Calu3 (cell line): ENCODE measurements around the gene ANKRD16. TPM values are rescaled to one million over a fixed set of nuclear protein-coding genes. Genes with fewer than 3 reads are reported as not detected.
"Not testable (repeated sequence)": the region's sequence is repeated elsewhere in the genome, so short reads cannot be mapped to it uniquely, and the experiment has no call there.

Source experiments
- BruUV-seq: library from RNA; stranded (reverse); fragments of 400-500 nt; replicated peaks from 2 replicates; lab custom pipeline; 2021; lab: Mats Ljungman, UMichigan
- CTCF ChIA-PET: fragments of 300-600 bp; sonication (Branson Sonifier 250); formaldehyde crosslinking; loops from one replicate; lab custom pipeline; 2022; ENCODE audit warnings: antibody characterized with exemption; lab: Charles Lee
- DNase-seq: peaks from one replicate; pipeline ENCODE4 v3.0.0; 2022
- H3K27ac Mint-ChIP-seq: one replicate; pipeline ENCODE4 v1.8.0; 2022; ENCODE audit warnings: mixed read lengths; ENCODE audit not compliant: unreplicated experiment
- H3K27me3 Mint-ChIP-seq: one replicate; pipeline ENCODE4 v1.8.0; 2022; ENCODE audit warnings: mixed read lengths; ENCODE audit not compliant: unreplicated experiment
- H3K36me3 Mint-ChIP-seq: one replicate; pipeline ENCODE4 v1.8.0; 2022; ENCODE audit warnings: mild to moderate bottlenecking, moderate library complexity, mixed read lengths; ENCODE audit not compliant: insufficient read depth, unreplicated experiment
- H3K4me1 Mint-ChIP-seq: one replicate; pipeline ENCODE4 v1.8.0; 2022; ENCODE audit warnings: mild to moderate bottlenecking, low read depth, mixed read lengths; ENCODE audit not compliant: unreplicated experiment
- H3K4me3 Mint-ChIP-seq: one replicate; pipeline ENCODE4 v1.8.0; 2022; ENCODE audit warnings: mild to moderate bottlenecking, low read depth, moderate library complexity, mixed read lengths; ENCODE audit not compliant: unreplicated experiment
- H3K9me3 Mint-ChIP-seq: one replicate; pipeline ENCODE4 v1.8.0; 2022; ENCODE audit warnings: low read depth, mixed read lengths; ENCODE audit not compliant: unreplicated experiment
- intact Hi-C: fragments of 100-400 bp; cut with micrococcal nuclease; formaldehyde crosslinking; loops from one replicate; pipeline ENCODE4 v1.10.0; 2022; ENCODE audit not compliant: unreplicated experiment
- total RNA-seq: library from RNA; stranded (reverse); gene quantifications from 2 replicates; pipeline ENCODE4 v1.2.3, GENCODE V29; 2022
- TF ChIP-seq, protein P1 (sequence below): fragments of 200-600 bp; IDR thresholded peaks from one replicate; pipeline ENCODE4 v1.8.0; 2022; ENCODE audit warnings: antibody characterized with exemption; ENCODE audit not compliant: unreplicated experiment

ANKRD16 gene
- total RNA-seq, 1 experiment from 2014 or later: 8.7 TPM

DNA sequence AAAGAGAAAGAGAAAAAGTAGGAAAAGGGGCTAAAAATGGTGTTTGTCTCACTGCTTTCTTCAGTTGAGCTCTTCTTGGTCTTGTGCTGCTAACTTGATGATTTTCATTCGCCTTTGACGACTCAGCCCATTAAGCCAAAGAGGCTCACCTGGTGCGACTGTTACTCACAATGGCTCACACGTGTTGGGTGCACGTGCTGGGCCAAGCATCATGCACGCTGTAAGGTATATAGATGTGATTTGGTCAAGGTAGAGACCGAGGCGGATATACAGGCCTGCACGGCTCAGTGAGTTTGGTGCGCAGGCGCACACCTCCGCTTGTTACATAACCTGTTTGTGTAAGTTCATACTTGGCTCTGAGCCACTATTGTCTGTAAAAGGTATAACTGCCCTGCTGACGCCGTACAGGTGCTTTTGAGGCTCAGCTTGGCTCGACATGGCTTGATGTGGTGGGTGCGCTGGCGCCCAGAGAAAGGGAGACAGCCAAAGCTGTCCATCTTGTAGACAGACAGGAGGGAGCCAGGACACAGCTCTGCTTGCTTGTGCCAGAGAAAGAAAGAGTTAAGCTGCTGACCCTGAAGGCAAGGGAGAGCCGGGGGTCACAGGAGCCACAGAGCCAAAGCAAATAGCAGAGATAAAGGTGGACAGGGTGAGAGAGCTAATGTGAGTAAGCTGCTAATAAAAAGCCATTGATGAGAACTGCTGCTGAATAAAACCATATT is 33.6 kb downstream of the ANKRD16 start:
- H3K4me3 Mint-ChIP-seq: no peak overlapping the region
- no TSS peak for BruUV-seq
- no peaks in the 10 kb centered on the region for H3K27me3 Mint-ChIP-seq
- no peaks in the 10 kb centered on the region for H3K36me3 Mint-ChIP-seq
- TF ChIP-seq, protein P1, sequence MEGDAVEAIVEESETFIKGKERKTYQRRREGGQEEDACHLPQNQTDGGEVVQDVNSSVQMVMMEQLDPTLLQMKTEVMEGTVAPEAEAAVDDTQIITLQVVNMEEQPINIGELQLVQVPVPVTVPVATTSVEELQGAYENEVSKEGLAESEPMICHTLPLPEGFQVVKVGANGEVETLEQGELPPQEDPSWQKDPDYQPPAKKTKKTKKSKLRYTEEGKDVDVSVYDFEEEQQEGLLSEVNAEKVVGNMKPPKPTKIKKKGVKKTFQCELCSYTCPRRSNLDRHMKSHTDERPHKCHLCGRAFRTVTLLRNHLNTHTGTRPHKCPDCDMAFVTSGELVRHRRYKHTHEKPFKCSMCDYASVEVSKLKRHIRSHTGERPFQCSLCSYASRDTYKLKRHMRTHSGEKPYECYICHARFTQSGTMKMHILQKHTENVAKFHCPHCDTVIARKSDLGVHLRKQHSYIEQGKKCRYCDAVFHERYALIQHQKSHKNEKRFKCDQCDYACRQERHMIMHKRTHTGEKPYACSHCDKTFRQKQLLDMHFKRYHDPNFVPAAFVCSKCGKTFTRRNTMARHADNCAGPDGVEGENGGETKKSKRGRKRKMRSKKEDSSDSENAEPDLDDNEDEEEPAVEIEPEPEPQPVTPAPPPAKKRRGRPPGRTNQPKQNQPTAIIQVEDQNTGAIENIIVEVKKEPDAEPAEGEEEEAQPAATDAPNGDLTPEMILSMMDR: no peak
- CTCF ChIA-PET: interaction anchor here (0.6 kb wide), 1 partner anchor 13 kb away, joined by 3 read pairs; no protein-coding TSS in a partner anchor
- intact Hi-C loops: no loop called here
- no peaks in the 10 kb centered on the region for H3K9me3 Mint-ChIP-seq
- H3K27ac Mint-ChIP-seq: no peak overlapping the region
- DNase-seq: no peak
- H3K4me1 Mint-ChIP-seq: no peaks in the 10 kb centered on the region

DNA sequence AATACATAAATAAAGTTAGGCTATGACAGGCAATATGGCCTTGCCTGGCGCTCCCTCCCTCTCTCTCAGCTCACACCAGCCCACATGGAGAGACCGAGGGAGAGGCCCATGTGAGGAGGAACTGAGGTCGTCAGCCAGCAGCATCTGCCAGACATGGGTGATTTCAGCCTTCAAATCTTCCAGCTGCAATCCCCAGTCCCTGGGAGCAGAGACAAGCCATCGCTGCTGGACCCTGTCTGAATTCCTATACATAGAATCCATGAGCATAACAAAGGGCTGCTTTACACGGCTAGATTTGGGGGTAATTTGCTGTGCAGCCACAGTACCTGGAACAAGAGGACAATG is 35.6 kb downstream of the ANKRD16 start:
- TF ChIP-seq, protein P1: no peak
- no peak overlapping the region for H3K27ac Mint-ChIP-seq
- no peaks in the 10 kb centered on the region for H3K9me3 Mint-ChIP-seq
- intact Hi-C loops: no loop called here
- no peak for DNase-seq
- no peaks in the 10 kb centered on the region for H3K36me3 Mint-ChIP-seq
- no peaks in the 10 kb centered on the region for H3K4me1 Mint-ChIP-seq
- no peaks in the 10 kb centered on the region for H3K27me3 Mint-ChIP-seq
- H3K4me3 Mint-ChIP-seq: no peak overlapping the region
- BruUV-seq: no TSS peak
- CTCF ChIA-PET: no interaction called here

DNA sequence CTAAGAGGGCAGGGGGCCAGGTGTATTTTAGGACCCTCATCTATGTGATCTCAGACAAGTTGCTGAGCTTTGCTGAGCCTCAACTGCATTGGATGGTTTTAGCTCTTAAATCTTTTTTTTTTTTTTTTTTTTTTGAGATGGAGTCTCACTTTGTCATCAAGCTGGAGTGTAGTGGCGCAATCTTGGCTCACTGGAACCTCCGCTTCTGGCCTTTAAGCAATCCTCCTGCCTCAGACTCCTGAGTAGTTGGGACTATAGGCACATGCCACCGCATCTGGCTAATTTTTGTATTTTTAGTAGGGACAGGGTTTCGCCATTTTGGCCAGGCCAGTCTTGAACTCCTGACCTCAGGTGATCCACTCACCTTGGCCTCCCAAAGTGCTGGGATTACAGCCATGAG is 43.0 kb downstream of the ANKRD16 start:
- H3K27ac Mint-ChIP-seq, BruUV-seq, H3K27me3 Mint-ChIP-seq, H3K4me1 Mint-ChIP-seq, DNase-seq, H3K36me3 Mint-ChIP-seq, intact Hi-C loops, H3K4me3 Mint-ChIP-seq, H3K9me3 Mint-ChIP-seq: not testable (repeated sequence)
- CTCF ChIA-PET: interaction anchor here (0.7 kb wide), 1 partner anchor 11 kb away, joined by 3 read pairs; no protein-coding TSS in a partner anchor

DNA sequence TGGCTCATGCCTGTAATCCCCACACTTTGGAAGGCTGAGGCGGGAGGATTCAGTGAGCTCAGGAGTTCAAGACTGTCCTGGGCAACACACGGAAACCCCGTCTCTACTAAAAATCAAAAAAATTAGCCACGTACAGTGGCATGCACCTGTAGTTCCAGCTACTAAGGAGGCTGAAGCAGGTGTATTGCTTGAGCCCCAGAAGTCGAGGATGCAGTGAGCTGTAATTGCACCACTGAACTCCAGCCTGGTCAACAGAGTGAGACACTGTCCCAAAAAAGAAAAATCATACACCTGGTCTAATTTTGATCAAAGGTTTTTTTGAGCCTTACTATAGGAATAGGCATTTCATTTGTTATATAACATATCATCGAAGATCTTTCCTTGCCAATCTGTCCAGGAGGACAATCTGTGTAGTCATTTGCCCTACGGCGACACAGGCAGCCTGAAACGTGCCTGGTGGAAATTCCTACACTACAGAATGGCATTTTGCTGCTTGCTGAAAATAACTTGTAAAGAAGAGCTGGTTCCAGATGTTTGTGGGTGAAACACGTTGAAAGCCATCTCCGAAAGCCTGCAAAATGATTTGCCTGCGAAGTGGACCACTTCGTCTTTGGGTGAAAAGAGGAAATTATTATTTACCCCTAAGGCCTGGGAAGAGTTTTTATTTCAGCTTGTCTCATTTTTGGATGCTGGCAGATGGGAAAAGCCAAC is 45.2 kb downstream of the ANKRD16 start:
- no peaks in the 10 kb centered on the region for H3K4me1 Mint-ChIP-seq
- no peaks in the 10 kb centered on the region for H3K9me3 Mint-ChIP-seq
- no peaks in the 10 kb centered on the region for H3K27me3 Mint-ChIP-seq
- CTCF ChIA-PET: interaction anchor here (0.7 kb wide), 1 partner anchor 177 kb away, joined by 3 read pairs; no protein-coding TSS in a partner anchor
- TF ChIP-seq, protein P1: no peak
- intact Hi-C loops: no loop called here
- no peaks in the 10 kb centered on the region for H3K36me3 Mint-ChIP-seq
- no peak overlapping the region for H3K4me3 Mint-ChIP-seq
- DNase-seq: no peak
- no TSS peak for BruUV-seq
- H3K27ac Mint-ChIP-seq: no peak overlapping the region
